ENCODE measurements around the gene CHRNA4. TPM values are rescaled to one million over a fixed set of nuclear protein-coding genes. Genes with fewer than 3 reads are reported as not detected.

CHRNA4 gene
- total RNA-seq, 1 donor from 2014 or later, result 1.8 TPM

GRCh38 chr20:63356931-63357879 lies 3.9 kb downstream of the CHRNA4 start:
- H3K27ac Mint-ChIP-seq, result no peak overlapping the region
- no peaks in the 10 kb centered on the region for H3K36me3 Mint-ChIP-seq
- no peaks in the 10 kb centered on the region for H3K9me3 Mint-ChIP-seq
- DNase-seq (ENCODE audit: extremely low spot score, unreplicated experiment), result no peak
- H3K27me3 Mint-ChIP-seq, result peaks cover 10% of the 10 kb centered on the region
- TF ChIP-seq, protein P1, sequence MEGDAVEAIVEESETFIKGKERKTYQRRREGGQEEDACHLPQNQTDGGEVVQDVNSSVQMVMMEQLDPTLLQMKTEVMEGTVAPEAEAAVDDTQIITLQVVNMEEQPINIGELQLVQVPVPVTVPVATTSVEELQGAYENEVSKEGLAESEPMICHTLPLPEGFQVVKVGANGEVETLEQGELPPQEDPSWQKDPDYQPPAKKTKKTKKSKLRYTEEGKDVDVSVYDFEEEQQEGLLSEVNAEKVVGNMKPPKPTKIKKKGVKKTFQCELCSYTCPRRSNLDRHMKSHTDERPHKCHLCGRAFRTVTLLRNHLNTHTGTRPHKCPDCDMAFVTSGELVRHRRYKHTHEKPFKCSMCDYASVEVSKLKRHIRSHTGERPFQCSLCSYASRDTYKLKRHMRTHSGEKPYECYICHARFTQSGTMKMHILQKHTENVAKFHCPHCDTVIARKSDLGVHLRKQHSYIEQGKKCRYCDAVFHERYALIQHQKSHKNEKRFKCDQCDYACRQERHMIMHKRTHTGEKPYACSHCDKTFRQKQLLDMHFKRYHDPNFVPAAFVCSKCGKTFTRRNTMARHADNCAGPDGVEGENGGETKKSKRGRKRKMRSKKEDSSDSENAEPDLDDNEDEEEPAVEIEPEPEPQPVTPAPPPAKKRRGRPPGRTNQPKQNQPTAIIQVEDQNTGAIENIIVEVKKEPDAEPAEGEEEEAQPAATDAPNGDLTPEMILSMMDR (conservative IDR thresholded peaks at IDR 0.05), result no peak
- peaks cover 8% of the 10 kb centered on the region for H3K4me1 Mint-ChIP-seq (ENCODE audit: unreplicated experiment)
- no peak overlapping the region for H3K4me3 Mint-ChIP-seq

- no peak for DNase-seq (ENCODE audit: extremely low spot score, unreplicated experiment)
- Mint-ChIP-seq H3K27ac (no peak overlapping the region), H3K4me3 (no peak overlapping the region), H3K4me1 (ENCODE audit: unreplicated experiment) (peaks cover 8% of the 10 kb centered on the region), H3K36me3 (no peaks in the 10 kb centered on the region), H3K9me3 (no peaks in the 10 kb centered on the region), H3K27me3 (peaks cover 10% of the 10 kb centered on the region)
- TF ChIP-seq, protein P1 (conservative IDR thresholded peaks at IDR 0.05), result no peak
Measured at GRCh38 chr20:63356511-63356910, 4.6 kb downstream of the CHRNA4 start.

GRCh38 chr20:63355781-63356295 lies 5.3 kb downstream of the CHRNA4 start:
- Mint-ChIP-seq H3K4me3 (no peak overlapping the region), H3K36me3 (no peaks in the 10 kb centered on the region), H3K4me1 (ENCODE audit: unreplicated experiment) (peaks cover 8% of the 10 kb centered on the region), H3K27me3 (peaks cover 10% of the 10 kb centered on the region), H3K27ac (no peak overlapping the region), H3K9me3 (no peaks in the 10 kb centered on the region)
- TF ChIP-seq, protein P1 (conservative IDR thresholded peaks at IDR 0.05), result no peak
- no peak for DNase-seq (ENCODE audit: extremely low spot score, unreplicated experiment)

GRCh38 chr20:63354636-63355350 lies 6.4 kb downstream of the CHRNA4 start:
- H3K9me3 Mint-ChIP-seq, result no peaks in the 10 kb centered on the region
- DNase-seq (ENCODE audit: extremely low spot score, unreplicated experiment), result no peak
- TF ChIP-seq, protein P1 (conservative IDR thresholded peaks at IDR 0.05), result no peak
- peaks cover 8% of the 10 kb centered on the region for H3K4me1 Mint-ChIP-seq (ENCODE audit: unreplicated experiment)
- peaks cover 6% of the 10 kb centered on the region for H3K27me3 Mint-ChIP-seq
- H3K27ac Mint-ChIP-seq, result no peak overlapping the region
- no peak overlapping the region for H3K4me3 Mint-ChIP-seq
- H3K36me3 Mint-ChIP-seq, result no peaks in the 10 kb centered on the region

GRCh38 chr20:63352811-63353221 lies 8.3 kb downstream of the CHRNA4 start:
- TF ChIP-seq, protein P1 (conservative IDR thresholded peaks at IDR 0.05), result no peak
- no peak for DNase-seq (ENCODE audit: extremely low spot score, unreplicated experiment)
- Mint-ChIP-seq H3K27ac (no peak overlapping the region), H3K4me3 (no peak overlapping the region), H3K4me1 (ENCODE audit: unreplicated experiment) (peaks cover 8% of the 10 kb centered on the region), H3K9me3 (no peaks in the 10 kb centered on the region), H3K36me3 (no peaks in the 10 kb centered on the region), H3K27me3 (no peaks in the 10 kb centered on the region)

All from type B pancreatic cell (in vitro differentiated cells).